Kidney glomerular epithelial cell (primary cell): ENCODE measurements around the gene RXRB.

Source experiments
- DNase-seq: peaks from one replicate; lab custom pipeline; 2025; lab: John Stamatoyannopoulos, UW

RXRB gene

DNA sequence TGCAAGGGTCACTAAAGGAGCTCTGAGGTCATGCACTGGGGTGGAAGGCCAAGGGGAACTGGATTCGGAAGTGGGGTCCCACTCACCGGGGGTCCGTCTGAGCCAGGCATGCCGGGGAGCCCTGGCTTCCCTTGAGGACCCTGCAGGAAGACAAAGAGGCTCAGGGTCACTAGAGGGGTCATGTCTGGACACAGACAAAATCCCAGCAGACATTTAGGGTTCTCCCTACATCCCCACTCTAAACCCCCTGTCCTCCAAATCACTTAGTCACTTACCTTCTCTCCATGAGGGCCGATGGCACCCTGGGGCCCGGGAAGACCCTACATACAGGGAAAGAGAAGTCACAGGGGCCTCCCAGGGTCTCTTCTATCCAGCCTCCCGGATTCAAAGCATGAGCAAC is 23.6 kb downstream of the RXRB start:
- DNase-seq = no peak

DNA sequence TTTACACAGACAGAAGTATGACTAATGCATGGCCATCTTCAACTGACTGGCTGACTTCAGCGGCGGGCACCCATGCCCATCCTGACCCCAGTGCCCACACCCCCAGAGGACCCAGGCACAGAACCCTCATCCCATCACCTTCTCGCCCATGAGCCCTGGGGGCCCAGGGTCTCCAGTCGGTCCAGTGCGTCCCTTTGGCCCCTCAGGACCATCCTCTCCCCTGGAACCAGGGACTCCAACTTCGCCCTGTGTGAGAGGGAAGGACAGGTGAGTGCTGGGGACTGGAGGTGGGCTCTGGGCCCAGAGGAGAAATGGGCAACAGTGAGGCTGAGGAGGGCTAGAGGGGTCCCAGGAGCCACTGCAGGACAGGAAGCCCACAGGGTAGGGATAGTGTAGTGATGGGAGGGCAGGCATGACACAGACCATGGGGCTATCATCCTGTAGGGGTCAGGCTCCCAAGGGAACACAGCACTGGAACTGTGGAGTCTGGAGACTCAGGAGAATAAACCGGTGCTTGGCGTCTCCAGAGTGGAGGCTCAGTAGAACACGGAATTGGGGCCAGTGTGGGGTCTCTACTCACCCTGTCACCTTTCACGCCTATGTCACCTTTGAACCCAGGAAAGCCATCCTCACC is 24.9 kb downstream of the RXRB start:
- DNase-seq = no peak

DNA sequence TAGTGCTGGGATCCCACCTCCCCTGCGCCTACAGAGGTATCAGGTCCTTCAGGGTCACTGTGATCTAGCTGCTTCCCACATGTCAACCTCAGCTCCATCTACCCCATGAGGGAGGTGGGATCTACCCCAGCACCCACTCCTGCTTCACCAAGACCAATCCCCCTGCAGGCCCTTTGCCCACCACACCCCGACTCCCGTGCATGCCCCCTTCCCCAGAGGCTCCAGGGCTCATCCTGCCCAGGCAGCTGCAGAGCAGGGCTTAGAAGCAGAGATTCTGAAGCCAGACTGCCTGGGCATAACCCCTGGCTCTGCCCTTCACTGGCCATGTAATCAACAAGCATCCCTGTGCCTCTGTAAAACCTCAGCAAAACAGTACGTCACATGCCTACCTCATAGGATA is 25.7 kb downstream of the RXRB start:
- DNase-seq = no peak

DNA sequence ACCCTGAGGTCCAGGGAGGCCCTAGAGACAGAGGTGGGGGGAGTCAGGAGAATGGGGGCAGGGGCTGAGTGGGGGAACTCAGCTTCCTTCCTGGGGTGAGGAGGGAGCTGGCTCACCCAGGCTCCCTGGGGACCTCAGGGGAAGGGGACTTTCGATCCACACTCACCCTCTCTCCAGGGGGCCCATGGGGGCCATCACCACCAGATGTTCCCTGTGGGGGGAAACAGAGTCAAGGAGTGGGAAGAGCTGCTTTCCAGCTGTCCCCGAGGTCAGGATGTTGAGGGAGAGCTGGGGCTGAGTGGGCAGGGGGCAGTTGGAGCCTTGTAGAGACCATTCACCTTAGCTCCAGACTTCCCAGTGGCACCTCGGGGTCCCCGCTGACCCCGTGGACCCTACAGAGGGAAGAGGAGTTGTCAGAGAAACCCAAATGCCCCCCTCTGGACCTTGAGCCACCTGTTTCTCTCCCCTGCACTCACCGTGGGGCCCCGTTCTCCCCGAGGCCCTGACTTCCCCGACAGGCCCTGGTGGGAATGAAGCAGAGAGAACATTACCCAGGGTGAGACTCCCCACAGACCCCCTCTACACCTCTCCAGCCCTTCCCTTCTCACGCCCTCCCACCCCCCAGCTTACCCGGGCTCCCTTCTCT is 26.8 kb downstream of the RXRB start:
- no peak for DNase-seq

DNA sequence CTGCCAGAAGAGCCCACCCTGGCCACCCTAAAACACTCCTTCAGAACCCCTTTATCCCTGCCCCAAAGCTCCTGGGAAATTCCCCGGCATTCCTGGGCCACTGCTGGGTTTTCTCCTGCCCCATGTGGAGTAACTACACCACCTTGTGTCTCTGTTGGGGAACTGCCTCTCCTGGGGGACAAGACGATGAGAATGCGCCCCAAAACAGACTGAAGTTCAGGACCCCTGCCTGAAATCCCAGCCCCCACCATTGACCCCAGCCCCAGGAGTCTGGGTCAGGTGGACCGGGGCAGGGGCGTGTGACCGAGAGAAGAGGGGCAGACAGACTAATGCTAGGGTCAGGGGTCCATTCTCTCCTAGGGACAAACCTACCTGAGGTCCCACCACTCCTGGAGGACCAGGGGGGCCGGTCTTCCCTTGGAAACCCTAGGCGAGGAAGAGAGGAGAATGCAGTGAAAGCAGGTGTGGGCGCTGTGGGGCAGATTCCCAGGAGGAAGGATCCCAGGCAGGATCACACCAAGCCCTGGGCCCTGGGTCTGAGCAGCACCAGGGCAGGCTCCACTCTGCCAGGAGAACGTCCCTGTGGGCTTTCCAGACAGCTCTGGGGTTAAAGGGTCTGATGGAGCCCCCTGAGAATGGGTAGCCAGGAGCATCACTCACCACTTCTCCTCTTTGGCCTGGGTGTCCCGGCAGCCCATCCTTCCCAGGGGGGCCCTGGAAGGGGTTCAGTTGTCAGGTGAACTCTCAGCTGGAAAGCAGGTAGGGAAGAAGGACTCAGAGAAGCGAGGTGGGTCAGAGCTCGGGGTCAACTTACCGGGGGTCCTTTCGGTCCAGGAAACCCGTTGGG is 27.6 kb downstream of the RXRB start:
- DNase-seq = no peak

DNA sequence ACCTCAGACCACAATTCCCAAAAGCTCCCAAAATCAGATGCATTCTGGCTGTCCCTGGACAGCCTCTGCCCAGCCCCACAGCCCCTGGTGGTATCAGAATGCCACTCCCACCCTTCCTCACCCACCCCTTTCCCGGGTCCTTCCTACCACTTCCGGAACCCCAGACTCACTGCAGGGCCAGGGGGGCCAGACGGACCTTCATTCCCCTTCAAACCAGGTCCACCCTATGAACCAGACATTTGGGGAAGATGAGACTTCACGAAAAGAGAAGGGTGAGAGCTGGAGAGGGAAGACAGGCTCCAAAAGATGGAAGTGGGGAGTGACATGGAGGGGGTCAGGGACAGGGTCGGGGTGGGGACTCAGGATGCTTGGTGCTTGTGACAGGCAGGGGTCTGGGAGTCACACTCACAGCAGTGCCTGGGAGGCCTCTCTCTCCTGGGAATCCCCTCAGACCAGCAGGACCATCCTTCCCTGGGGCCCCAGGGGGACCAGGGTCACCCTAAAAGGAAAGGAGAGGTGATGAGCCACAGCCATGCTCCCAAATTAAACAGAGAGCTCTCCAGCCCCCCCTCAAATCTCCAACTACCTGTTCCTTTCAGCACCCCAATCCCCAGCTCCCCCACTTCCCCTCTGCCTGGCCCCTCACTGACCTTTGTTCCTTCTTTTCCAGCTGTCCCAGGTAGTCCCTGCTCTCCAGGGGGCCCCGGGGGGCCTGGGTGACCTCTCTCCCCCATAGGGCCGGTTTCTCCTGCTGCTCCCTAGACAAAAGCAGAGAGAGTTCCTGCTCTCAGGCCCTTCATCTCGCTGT is 28.4 kb downstream of the RXRB start:
- DNase-seq = no peak

DNA sequence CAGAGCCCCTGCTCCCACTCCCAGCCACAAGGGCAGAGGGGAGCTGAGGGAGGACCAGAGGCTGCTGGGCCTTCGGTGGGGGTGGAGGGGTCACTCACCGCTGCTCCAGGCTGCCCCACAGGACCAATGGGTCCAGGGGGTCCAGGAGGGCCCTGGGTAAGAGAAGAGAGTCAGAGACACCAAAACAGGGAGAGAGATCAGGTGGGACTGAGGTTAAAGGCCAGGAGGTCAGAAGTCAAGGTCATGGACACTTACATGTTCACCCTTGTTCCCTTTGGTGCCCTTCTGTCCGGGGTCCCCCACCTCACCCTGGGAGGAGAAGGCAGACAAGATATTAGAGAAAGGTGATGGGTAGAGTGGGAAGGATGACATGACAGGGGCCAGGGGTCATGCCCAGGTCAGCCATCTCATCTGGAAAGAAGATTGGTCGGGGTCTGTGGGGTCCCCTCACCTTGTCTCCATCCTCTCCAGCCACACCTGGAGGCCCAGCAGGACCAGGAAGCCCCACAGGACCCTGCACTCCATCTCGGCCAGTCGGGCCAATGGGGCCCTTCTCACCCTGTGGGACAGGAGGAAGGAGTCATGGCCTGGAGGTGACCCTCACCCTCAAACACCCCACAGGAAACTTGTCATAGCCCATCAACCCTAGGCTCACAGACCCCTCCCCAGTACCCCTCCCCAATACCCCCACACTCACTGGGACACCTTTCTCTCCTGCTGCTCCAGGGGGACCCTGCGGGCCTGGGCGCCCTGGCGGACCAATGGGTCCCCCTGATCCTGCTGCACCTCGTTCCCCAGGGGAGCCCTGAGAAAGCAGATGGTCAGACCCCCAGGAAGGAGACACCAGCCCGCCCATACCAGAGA is 29.2 kb downstream of the RXRB start:
- no peak for DNase-seq

DNA sequence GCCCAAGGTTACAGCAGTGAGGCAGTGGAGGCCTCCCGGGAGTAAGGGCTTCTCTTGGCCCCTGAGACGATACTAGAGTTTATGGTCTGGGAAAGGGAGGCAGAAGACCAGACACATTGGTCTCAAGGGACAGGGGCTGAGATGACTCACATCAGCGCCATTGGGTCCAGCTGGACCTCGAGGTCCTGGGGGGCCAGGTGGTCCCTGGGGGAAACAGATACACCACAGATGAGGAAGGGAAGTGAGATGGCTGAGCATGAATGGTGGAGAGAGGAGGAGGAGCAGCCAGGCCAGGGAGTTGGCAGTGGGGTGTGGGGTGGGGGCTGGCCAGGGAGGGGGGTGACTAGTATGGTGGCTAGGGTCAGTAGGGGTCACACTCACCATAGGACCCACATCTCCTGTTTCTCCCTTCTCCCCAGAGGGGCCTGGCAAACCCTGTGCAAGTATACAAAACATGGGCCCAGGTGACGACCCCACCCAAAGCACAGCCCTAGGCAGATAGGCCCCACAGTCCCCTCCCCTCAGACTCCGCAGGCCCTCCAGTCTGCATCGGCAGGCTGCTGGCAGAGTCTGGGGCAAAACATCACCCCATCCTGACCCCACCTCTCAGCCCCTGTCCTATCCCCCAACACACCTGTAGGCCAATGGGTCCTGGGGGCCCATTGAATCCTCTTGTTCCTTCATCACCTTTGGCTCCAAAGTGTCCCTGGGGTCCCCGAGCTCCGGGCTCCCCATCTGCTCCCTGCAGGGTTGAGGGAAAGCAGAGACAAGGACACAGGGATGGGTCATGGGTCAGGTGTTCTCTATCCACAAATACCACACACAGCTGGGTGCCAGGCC is 30.1 kb downstream of the RXRB start:
- no peak for DNase-seq

DNA sequence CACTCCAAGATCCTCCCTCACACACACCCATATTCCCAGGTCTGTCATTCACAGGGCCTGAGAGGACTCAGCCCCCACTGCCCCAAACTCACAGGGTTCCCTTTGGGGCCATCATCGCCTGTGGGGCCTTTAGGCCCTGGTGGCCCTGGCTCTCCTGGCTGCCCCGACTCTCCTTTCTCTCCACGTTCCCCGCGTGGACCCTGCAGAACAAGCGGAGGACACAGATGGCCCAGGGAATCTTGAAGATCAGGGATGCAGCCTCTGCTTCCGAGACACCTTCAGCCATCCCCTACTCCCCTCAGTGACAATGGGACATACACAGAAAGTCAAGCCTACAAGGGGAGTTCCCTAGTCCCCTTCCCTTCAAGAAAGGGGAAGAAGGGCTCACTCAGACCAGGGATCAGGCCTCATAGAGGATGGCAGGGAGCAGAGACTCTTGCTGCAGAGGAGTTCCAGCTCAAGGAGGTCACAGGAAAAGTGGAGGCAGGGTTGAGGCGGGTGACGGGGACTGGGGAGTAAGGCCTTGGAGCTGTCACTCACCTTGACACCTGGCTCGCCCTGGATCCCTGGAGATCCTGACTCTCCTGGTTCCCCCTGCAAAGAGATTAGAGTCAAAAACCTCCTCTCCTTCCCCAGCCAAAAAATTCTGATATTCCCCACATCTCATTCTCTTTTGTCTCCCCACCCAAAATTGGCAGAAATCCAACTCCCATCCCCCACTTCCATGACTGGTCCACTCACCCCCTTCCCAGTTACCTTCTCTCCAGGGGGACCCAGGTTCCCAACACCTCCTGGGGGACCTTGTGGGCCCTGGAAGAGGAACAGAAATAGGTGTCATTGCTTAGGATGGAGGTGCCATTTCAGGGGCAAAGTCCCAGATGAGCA is 30.9 kb downstream of the RXRB start:
- no peak for DNase-seq

DNA sequence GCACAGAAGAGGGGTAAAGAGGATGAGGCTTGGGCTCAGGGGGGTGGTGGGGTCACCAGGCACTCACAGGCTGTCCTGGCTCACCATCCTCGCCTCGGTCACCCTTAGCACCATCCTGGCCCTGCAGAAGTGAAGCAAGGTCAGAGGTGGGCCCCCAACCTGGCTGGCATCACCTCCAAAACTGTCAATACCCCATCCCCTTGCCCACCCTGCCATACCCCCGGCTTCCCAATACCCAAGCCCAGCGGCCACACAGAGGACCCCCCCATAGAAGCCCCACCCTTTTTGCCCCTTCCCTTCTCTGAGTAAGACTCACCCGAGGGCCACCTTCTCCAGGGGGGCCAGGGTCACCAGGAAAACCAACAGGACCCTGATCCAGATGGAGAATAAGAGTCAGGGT is 31.8 kb downstream of the RXRB start:
- DNase-seq = no peak

DNA sequence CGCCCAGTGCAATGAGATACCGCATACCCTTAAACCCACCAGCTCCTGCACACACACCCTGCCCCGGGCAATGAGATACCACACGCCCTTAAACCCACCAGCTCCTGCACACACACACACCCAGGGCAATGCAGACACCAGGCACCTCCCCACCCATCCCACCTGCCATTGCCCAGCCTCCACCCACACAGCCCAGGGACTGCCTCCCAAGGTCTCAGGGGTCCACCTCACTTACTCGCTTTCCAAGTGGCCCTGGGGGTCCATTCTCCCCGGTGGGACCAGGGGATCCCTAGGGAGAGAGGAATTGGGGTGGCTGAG is 32.2 kb downstream of the RXRB start:
- no peak for DNase-seq

DNA sequence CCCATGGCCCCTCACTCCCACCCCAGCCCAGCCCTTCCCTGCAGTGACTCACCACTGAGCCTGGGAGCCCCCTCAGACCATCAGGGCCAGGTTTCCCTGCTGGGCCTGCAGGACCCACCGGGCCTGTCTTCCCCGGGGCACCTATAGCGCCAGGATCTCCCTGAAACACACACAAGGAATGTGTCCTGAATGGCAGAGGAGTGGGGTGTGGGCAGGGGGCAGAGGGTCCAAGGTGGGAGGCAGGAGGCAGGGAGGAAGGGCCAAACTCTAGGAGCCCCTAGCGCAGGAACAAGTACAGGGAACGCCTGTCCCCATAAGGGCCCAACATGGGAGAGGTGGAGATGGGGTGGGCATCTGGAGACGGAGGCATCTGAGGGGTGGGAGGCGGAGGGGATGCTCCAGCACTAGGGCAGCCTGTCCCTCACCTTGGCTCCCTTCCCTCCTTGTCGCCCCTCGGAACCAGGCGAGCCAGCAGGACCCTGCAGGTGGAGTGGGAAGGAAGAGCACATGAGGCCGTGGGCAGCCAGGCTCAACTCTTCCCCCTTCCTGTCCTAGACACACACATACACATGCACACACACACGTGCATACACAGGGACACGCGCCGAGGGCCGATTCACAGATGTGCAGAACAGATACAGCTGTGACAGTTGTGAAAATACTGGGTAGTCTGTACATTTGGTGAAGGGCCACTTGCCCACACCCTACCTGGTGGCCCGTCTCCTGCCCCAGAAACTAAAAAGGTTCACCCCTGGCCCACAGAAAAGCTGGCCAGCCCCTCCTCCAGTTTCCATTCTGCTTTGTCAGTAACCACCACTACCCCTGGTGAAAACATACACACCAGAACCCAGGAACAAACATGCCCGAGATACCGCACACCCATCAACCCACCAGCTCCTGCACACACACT is 32.8 kb downstream of the RXRB start:
- no peak for DNase-seq

DNA sequence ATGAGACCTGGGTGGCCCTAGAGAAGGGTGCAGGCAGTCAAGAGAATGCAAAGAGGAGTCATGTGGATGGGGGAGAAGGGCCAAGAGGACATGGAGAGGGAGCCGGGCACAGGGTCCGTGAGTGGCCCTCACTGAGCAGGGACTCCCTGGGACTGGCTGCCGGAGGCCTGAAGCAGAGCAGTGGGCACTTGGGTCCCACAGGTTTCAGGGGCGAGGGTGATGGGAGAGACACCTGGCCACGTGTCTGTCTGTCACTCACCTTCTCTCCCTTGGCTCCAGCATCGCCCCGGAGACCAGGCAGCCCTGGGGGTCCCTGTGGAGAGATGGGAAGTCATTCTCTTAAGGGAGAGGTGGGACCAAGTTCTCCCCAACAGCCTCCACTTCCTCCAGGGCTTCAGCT is 33.7 kb downstream of the RXRB start:
- DNase-seq = no peak

DNA sequence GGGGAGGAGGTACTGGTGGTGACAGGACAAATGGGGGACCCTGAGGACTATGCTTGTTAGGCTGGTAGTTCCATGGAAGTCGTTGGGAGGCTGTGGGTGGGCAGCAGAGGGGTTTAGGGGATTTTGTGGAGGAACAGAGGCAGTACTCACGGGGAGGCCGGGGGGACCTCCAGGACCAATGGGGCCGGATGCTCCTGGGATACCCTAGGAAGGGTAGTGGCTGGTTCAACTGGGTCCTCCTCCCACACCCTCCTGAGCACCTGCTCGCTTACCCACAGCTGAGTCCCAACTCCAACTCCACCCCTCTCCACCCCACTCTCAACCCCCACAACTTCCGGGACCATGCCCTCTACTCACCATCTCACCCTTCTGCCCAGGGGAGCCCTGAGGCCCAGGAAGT is 34.1 kb downstream of the RXRB start:
- DNase-seq = no peak

DNA sequence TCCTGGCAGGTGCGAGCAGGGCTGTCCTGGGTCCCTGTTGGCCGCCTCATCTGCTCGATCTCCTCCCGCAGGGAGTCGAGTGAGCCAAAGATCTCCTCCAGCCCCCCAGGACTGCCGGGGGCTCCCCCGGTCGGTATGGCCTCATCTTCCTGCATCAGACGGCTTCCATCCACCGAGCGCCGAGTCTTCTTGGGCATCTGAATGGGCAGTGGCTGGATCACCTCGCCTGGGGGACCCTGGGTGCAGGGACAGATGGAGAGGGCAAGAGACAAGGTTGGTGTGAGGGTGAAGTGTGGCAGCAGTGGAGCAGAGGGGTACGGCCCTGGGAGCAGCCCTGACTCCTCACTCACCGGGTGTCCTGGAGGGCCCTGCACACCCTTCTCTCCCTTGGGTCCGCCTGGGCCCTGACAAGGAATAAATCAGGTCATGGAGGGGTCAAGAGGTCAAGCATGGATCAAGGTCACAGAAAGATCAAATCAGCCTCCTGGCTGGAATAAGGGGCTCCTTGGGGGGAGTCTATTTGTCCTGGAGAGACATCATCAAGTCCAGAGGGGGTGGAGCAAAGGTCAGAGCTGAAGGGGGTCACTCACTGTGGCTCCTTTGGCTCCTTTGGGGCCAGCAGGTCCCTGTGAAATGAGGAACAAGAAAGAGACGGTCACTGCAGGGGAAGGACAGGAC is 34.7 kb downstream of the RXRB start:
- DNase-seq = no peak

DNA sequence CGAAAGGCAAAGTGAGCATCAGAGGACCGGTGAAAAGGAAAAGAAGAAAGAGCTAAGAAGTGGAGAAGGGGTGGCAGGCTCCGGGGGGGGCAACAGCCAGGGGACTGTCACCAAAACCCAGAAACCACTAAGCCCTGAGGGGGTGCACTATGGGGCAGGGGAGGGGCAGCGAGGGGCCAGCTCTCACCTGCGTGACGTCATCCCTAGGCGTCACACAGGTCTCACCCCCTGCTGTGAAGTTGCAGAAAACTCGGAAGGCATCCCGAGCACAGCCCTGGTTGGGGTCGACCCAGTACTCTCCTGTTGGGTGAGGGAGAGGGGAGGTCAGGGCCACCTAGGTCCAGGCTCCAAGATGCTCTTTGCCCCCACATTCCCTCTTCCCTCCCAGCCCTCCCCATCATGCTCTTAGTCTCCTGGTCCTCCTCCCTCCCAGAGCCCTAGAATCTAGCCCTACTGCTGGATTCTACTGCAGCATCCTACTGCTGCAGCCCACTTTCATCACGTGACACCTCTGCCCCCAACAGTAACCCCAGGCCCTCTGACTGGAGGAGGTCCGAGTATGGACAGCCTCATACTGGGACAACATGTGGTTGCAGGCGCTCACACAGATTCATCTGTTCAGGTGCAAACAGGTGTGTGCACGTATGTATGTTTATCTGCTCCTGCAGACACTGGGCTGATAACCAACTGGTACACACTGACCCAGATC is 35.6 kb downstream of the RXRB start:
- no peak for DNase-seq

DNA sequence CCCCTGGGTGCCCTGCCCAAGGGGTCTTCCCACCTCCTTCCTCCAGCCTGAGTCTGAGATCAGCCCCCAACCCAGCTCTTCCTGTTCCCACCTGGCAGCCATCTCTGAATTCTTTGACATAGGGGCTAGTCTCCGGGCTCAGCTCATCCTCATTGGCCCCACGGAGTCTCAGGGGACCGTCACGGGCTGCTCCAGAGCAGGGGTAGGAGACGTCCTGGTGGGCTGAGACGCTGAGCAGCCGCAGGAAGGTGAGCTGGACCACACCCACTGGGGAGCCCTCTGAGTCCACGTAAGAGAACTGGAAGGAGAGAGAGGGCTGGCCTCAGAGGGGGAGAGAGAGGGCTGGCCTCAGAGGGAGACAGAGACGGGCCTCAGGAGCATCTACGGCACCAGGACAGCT is 36.3 kb downstream of the RXRB start:
- no peak for DNase-seq
